Testis (tissue), 3 donors: ENCODE results near the gene SVEP1. TPM values are rescaled to one million over a fixed set of nuclear protein-coding genes. Genes with fewer than 3 reads are reported as not detected.
"Not testable (repeated sequence)": the region's sequence is repeated elsewhere in the genome, so short reads cannot be mapped to it uniquely, and the experiment has no call there.

ENCODE experiments used
- DNase-seq: peaks from one replicate; pipeline ENCODE4 v3.0.0-alpha.2; 2019
- H3K27ac ChIP-seq, 2 donors: fragments of 200-600 bp; sonication (generic); one replicate each; pipeline ENCODE4 v1.5.1; 2019
- H3K27me3 ChIP-seq: fragments of 200-600 bp; sonication (generic); one replicate; pipeline ENCODE4 v1.5.1; 2019
- H3K36me3 ChIP-seq: fragments of 200-600 bp; sonication (generic); one replicate; pipeline ENCODE4 v1.5.1; 2017; ENCODE audit warnings: low read depth; ENCODE audit errors: missing control alignments
- H3K4me1 ChIP-seq: fragments of 200-600 bp; sonication (generic); one replicate; pipeline ENCODE4 v1.5.1; 2019
- H3K4me3 ChIP-seq, 2 donors: fragments of 200-600 bp; sonication (generic); one replicate each; pipeline ENCODE4 v1.5.1; 2017 to 2019
- H3K9me3 ChIP-seq: fragments of 200-600 bp; sonication (generic); one replicate; pipeline ENCODE4 v1.5.1; 2017
- CTCF ChIP-seq, 3 experiments: fragments of 450-650 bp in 2 of 3; fragments of 200-600 bp in 1 of 3; sonication (generic) in 1 of 3; IDR thresholded peaks; one replicate each; pipeline ENCODE4 v1.5.1; 2016 to 2019; ENCODE audit warnings: antibody characterized with exemption in 3 of 3, mild to moderate bottlenecking in 2 of 3, moderate library complexity in 1 of 3
- POLR2A ChIP-seq: fragments of 450-650 bp; IDR thresholded peaks from one replicate; pipeline ENCODE4 v1.6.1; 2017; ENCODE audit warnings: antibody characterized with exemption, mild to moderate bottlenecking, moderate library complexity
- WGBS, 2 donors: methylation state at CpG; one replicate each; pipeline ENCODE4 v1.1.5; 2018; 5-methylcytosine and 5-hydroxymethylcytosine counted together
- intact Hi-C: fragments of 100-400 bp; cut with DNase I; formaldehyde crosslinking; loops from one replicate; pipeline ENCODE4 v1.15.1; 2023; ENCODE audit warnings: low total_unique reads
- polyA plus RNA-seq: library from polyadenylated mRNA; stranded (reverse); fragments of 350-450 nt; fragmentation: Illumina TruSeq; extraction: RNeasy Lipid Tissue Mini Kit (QIAGEN cat#74804); gene quantifications from one replicate; pipeline ENCODE4 v1.2.3, GENCODE V29; 2014; ENCODE audit warnings: low read depth, low replicate concordance; ENCODE audit not compliant: insufficient read depth
- total RNA-seq, 2 donors: library from RNA; depleted of rRNA; stranded (reverse); fragments of >200 nt; gene quantifications; one replicate each; pipeline ENCODE4 v1.2.3, GENCODE V29; 2016

The SVEP1 gene
- total and polyA plus RNA-seq, 3 donors from 2014 or later = 4.6 to 7.9 (median 6.9) TPM

- 88 to 96% methylated on average over 2 of the region's 2 CpGs for WGBS, 2 donors
- Histone ChIP-seq H3K36me3 (no peaks in the 10 kb centered on the region), H3K4me1 (no peaks in the 10 kb centered on the region), H3K9me3 (no peaks in the 10 kb centered on the region), H3K27me3 (no peaks in the 10 kb centered on the region), H3K27ac (no peak overlapping the region), H3K4me3 (no peak overlapping the region)
- no peak for DNase-seq
- TF ChIP-seq CTCF (IDR thresholded peaks at IDR 0.05) = no peak
- TF ChIP-seq POLR2A = no peak
- intact Hi-C loops = no loop called here
Observed at GRCh38 chr9:110364451-110364850, 215.1 kb downstream of the SVEP1 start.

- H3K27ac ChIP-seq, DNase-seq, H3K27me3 ChIP-seq, H3K9me3 ChIP-seq, H3K4me1 ChIP-seq, intact Hi-C loops, H3K4me3 ChIP-seq, H3K36me3 ChIP-seq: not testable (repeated sequence)
- 86 to 100% methylated on average over 1 to 2 of the region's 2 CpGs for WGBS, 2 donors
Observed at GRCh38 chr9:110358992-110359391, 220.5 kb downstream of the SVEP1 start.

- Histone ChIP-seq H3K27ac (no peak overlapping the region), H3K4me1 (no peaks in the 10 kb centered on the region), H3K36me3 (no peaks in the 10 kb centered on the region), H3K9me3 (no peaks in the 10 kb centered on the region), H3K27me3 (no peaks in the 10 kb centered on the region), H3K4me3 (no peak overlapping the region)
- no peak for DNase-seq
- WGBS, 2 donors = 65 to 69% methylated on average over 2 of the region's 2 CpGs
- intact Hi-C loops = no loop called here
- TF ChIP-seq POLR2A (no peak), CTCF (IDR thresholded peaks at IDR 0.05) (no peak)
Observed at GRCh38 chr9:110357505-110357904, 222.0 kb downstream of the SVEP1 start.

- no peak for DNase-seq
- no peaks in the 10 kb centered on the region for H3K36me3 ChIP-seq
- no peaks in the 10 kb centered on the region for H3K9me3 ChIP-seq
- TF ChIP-seq CTCF (IDR thresholded peaks at IDR 0.05) = no peak
- no peak for TF ChIP-seq POLR2A
- H3K27ac ChIP-seq = no peak overlapping the region
- intact Hi-C loops = no loop called here
- no peaks in the 10 kb centered on the region for H3K4me1 ChIP-seq
- WGBS, 2 donors = 83 to 86% methylated on average over 4 of the region's 4 CpGs
- H3K4me3 ChIP-seq = no peak overlapping the region
- no peaks in the 10 kb centered on the region for H3K27me3 ChIP-seq
Observed at GRCh38 chr9:110356639-110357395, 222.7 kb downstream of the SVEP1 start.

GRCh38 chr9:110355911-110356310, 223.6 kb downstream of the SVEP1 start:
- Histone ChIP-seq H3K9me3 (no peaks in the 10 kb centered on the region), H3K4me1 (no peaks in the 10 kb centered on the region), H3K27ac (no peak overlapping the region), H3K36me3 (no peaks in the 10 kb centered on the region), H3K4me3 (no peak overlapping the region), H3K27me3 (no peaks in the 10 kb centered on the region)
- WGBS, 2 donors = 92 to 95% methylated on average over 2 of the region's 2 CpGs
- DNase-seq = no peak
- intact Hi-C loops = no loop called here
- no peak for TF ChIP-seq POLR2A
- TF ChIP-seq CTCF (IDR thresholded peaks at IDR 0.05) = no peak
